Superior temporal gyrus (tissue), 1 donor: ENCODE data around the gene CAPN13.

Experiments used
- DNase-seq: peaks from one replicate; pipeline ENCODE4 v3.0.0-alpha.2; 2016; ENCODE audit errors: extremely low spot score

Gene CAPN13

DNA sequence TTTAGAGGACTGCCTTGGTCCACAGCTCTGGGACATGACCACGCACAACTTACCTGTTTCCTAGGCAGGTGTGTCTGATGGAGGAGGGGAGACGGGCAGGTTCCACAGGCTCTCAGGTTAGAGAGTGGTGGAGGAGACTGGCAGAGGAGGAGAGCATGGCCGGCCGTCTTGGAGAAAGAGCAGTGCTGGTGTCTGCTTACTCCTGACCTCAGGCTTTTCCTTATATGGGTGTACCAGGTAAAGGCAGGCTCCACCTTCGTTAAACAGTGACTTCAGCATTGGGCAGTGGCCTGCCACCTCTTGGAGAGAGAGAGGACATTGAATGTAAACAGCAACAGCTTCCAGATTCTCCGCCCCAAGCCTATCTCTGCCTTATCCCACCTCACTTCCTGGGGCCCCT is at the start of gene CAPN13:
Gene CAPN13, minus strand, starts transcription at position 198 of the 400 bp plus-strand sequence. CDS start 20,121 bp downstream, outside the sequence.
- no peak for DNase-seq

DNA sequence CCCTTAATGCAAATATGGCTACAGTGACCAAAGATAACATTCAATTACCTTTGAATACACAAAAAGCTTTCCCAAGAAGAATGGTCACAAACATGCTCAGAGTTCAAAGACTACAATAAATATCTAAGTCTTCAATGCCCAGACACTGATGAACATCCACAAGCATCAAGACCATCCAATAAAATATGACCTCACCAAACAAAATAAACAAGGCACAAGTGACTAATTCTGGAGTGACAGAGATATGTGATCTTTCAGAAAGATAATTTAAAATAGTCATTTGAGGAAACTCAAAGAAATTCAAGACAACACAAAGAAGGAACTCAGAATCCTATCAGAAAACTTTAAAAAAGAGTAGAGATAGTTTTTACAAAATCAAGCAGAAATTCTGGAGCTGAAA is 40.6 kb upstream of the CAPN13 start:
- no peak for DNase-seq

- no peak for DNase-seq
Measured at GRCh38 chr2:30847329-30847728, 40.1 kb upstream of the CAPN13 start.

DNA sequence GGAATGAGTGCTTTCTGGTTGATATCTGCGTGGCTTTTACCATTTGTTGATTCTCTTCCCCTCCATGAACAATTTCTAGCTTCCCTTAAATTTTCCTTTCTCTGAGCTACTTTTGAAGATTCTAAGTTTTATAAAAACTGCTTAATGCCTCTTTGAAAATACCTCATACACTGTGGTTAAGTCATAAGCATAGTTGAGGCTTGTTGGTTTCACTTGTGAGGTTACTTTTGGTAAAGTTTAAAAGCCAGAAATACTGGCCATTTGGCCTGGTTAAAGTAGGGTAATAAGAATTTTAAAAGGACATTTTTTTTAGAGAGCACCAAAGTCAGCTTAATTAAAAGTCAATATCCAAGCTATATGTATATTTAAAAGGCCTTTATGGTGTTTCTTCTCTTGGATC is 21.3 kb upstream of the CAPN13 start:
- DNase-seq = no peak

GRCh38 chr2:30826916-30827315 is 19.7 kb upstream of the CAPN13 start:
- DNase-seq = no peak

DNA sequence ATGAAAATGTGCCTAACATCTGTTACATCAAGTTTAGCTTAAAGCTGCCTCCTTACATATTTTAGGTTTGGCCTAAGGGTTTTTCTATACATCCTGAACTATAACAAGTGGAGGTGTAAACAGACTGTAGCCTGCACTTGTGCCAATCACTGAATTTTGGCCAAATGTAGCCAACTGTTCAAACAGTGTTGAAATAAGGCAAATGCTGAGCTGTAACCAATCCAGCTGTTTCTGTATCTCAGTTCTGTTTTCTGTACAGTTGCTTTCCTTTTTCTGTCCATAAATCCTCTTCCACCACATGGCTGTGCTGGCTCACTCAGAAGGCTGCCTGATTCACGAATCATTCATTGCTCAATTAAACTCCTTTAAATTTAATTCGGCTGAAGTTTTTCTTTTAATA is 19.2 kb upstream of the CAPN13 start:
- no peak for DNase-seq

GRCh38 chr2:30823452-30823851 is 16.2 kb upstream of the CAPN13 start:
- peak; percentile 75 for DNase-seq

- DNase-seq = no peak
Measured at GRCh38 chr2:30821960-30822359, 14.7 kb upstream of the CAPN13 start.

GRCh38 chr2:30820381-30821055 is 13.3 kb upstream of the CAPN13 start:
- DNase-seq = peak; percentile 91

- no peak for DNase-seq
Measured at GRCh38 chr2:30809938-30810337, 2.7 kb upstream of the CAPN13 start.

GRCh38 chr2:30808695-30809094 is 1.4 kb upstream of the CAPN13 start:
- DNase-seq = no peak

- no peak for DNase-seq
Measured at GRCh38 chr2:30803281-30803680, 4.0 kb downstream of the CAPN13 start.

DNA sequence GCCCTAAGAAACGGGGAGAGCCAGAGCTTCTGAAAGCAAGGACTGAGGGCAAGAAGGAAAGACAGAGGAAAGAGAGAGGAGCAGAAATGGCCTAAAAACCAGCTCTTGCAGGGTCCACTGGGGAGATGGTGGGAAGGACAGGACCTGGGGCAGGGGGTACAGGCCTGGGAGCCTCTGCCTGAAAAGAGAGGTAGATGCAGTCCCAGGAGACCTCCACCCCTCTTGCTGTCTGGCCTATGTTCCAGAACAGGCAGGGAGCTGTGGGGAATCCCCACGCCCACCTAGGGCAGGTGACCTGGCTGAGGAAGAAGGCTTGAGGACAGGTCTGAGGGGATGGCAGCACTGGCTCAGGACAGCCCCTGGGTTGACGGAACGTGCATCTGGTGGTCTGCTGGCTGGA is 4.6 kb downstream of the CAPN13 start:
- no peak for DNase-seq

GRCh38 chr2:30801821-30802455 is 5.3 kb downstream of the CAPN13 start:
- DNase-seq = no peak

DNA sequence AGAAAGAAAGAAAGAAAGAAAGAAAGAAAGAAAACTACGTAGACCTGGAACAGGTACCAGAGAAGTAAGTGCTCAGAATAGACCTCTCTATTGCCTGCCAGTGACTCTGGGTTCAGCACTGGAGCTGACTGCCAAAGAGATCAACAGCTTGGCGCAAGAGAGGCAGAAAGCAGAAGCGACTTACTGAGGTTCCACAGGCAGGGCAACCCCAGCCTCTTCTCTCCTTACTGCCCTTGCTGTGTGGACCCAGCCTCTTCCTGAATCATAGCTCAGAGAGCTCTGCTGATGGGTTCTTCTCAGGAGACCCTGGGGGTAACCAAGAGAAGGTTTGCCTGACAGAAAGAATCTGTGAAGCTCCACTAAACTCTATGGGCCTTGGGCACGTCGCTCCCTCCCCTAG is 7.1 kb downstream of the CAPN13 start:
- DNase-seq = no peak

DNA sequence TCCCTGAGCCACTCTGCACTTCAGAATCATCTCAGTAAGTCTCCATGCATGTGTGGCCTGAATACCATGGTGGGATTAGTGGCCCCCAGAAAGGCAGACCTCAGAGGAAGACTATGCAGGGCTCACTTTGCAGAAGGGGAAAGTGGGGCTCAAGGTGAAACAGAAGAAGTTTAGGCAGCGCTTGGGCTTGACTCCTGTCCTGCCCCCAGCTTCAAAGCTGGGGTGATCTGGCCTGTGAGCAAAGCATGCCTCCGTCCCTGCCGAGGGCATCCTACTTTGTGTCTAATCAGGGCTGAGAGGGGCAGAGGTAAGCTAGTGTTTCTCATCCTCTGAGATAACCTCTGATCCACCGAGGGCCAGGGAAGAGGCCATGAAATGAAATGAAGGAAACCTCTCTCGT is 7.9 kb downstream of the CAPN13 start:
- DNase-seq = no peak

DNA sequence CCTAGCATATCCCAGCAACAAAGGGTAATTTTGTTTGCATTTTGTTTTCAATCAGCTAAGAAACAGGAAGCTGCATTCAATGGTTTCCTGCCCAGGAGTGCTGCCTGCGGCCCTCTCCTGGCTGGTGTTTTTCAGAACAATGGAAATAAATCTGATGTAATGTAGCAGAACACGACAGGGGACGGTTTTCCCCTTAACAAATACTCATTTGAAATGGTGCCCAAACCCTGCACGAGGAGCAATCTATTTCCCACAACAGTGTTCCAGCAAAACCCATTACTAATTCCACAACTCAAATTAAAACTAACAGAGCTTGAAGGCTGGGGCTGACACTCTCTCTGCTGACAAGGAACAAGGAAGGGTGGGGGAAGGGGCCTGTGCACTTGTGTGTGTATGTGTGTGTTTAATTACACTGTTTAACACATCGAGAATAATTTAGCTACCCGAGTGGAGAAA is 8.7 kb downstream of the CAPN13 start:
- no peak for DNase-seq

DNA sequence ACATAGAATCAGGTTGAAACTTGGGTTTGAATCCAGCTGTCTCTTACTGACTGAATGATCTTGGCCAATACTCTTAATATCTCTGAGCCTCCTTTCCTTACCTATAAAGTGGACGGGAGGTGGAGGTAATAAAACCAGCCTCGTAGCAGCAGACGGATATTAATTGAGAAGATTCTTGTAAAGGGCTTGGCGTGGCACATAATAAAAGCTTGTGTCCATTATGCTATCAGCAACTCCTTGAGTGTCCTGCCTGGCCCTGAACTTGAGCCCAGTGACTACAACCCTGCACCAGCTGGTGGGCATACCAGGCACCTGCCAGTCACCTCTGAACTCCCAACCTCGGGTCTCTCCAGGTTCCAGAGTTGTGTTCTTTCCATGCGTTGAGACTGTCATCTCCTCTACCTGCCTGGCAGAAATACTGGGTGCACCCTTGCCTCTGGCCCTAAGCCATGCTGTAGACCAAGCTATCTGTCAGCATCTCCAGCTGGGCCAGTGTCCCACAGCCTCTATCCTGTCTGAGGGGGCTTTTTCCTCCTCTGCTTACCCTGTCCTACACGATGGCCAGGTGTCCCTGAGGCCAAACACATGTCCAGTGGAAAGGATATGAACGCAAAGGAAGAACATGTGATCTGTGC is 9.7 kb downstream of the CAPN13 start:
- DNase-seq = no peak

- DNase-seq = no peak
Measured at GRCh38 chr2:30796699-30797098, 10.5 kb downstream of the CAPN13 start.

- DNase-seq = no peak
Measured at GRCh38 chr2:30792521-30792920, 14.7 kb downstream of the CAPN13 start.

DNA sequence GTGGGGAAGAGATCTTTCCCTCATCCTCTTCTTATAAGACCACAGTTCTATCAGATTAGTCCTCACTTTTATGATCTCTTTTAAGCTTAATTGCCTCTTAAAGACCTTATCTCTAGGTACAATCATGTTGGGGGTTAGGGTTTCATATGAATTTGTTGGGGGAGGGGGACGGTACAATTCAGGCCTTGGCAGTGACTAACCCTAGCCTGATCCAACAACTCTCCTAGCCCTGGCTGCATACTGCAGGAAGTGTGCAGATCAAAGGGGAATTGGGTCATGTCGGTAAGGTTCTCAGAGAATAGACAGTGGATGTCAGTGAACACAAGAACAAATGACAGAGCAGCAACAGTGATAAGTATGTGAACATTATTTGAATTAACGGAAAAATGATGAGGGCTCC is 16.4 kb downstream of the CAPN13 start:
- DNase-seq = no peak

GRCh38 chr2:30789670-30790210 is 17.5 kb downstream of the CAPN13 start:
- DNase-seq = no peak
